NCI-H460 (cell line): ENCODE results near the gene EPB41L2. TPM values are rescaled to one million over a fixed set of nuclear protein-coding genes. Genes with fewer than 3 reads are reported as not detected.

ENCODE experiments used
- DNase-seq: peaks from one replicate; pipeline ENCODE4 v3.0.0-alpha.2; 2016; ENCODE audit warnings: low read depth; ENCODE audit errors: extremely low read depth
- total RNA-seq: library from RNA; depleted of rRNA; stranded (reverse); fragments of >200 nt; shearing (Covaris generic); gene quantifications from 2 replicates; pipeline ENCODE4 v1.2.3, GENCODE V29; 2014

EPB41L2 gene
- total RNA-seq, 1 experiment from 2014 or later = 7.3 TPM

- no peak for DNase-seq
These were observed 611 bp downstream of the EPB41L2 start for GRCh38 chr6:131062241-131063027.

GRCh38 chr6:131061751-131062119 is 1.3 kb downstream of the EPB41L2 start:
- DNase-seq = no peak

GRCh38 chr6:131061041-131061750 is 1.8 kb downstream of the EPB41L2 start:
- DNase-seq = no peak

GRCh38 chr6:131060311-131060710 is 2.7 kb downstream of the EPB41L2 start:
- DNase-seq = no peak

- no peak for DNase-seq
These were observed 3.6 kb downstream of the EPB41L2 start for GRCh38 chr6:131059486-131059885.

GRCh38 chr6:131058236-131058635 is 4.8 kb downstream of the EPB41L2 start:
- no peak for DNase-seq

- DNase-seq = no peak
These were observed 8.4 kb downstream of the EPB41L2 start for GRCh38 chr6:131054392-131055250.

GRCh38 chr6:131053546-131054240 is 9.4 kb downstream of the EPB41L2 start:
- no peak for DNase-seq

GRCh38 chr6:131052181-131052580 is 10.9 kb downstream of the EPB41L2 start:
- no peak for DNase-seq

- DNase-seq = no peak
These were observed 11.7 kb downstream of the EPB41L2 start for GRCh38 chr6:131051341-131051740.

GRCh38 chr6:131049608-131050007 is 13.4 kb downstream of the EPB41L2 start:
- DNase-seq = no peak

- no peak for DNase-seq
These were observed 14.0 kb downstream of the EPB41L2 start for GRCh38 chr6:131048933-131049515.

GRCh38 chr6:131048459-131048858 is 14.6 kb downstream of the EPB41L2 start:
- no peak for DNase-seq

- DNase-seq = no peak
These were observed 17.9 kb downstream of the EPB41L2 start for GRCh38 chr6:131045139-131045538.

GRCh38 chr6:131043902-131044447 is 19.1 kb downstream of the EPB41L2 start:
- no peak for DNase-seq

GRCh38 chr6:131042664-131043063 is 20.4 kb downstream of the EPB41L2 start:
- DNase-seq = no peak

GRCh38 chr6:131041814-131042213 is 21.2 kb downstream of the EPB41L2 start:
- no peak for DNase-seq

- no peak for DNase-seq
These were observed 22.2 kb downstream of the EPB41L2 start for GRCh38 chr6:131040866-131041265.

GRCh38 chr6:131039345-131039680 is 23.7 kb downstream of the EPB41L2 start:
- DNase-seq = no peak
